ENCODE measurements around the gene SV2B.

SV2B gene

DNA sequence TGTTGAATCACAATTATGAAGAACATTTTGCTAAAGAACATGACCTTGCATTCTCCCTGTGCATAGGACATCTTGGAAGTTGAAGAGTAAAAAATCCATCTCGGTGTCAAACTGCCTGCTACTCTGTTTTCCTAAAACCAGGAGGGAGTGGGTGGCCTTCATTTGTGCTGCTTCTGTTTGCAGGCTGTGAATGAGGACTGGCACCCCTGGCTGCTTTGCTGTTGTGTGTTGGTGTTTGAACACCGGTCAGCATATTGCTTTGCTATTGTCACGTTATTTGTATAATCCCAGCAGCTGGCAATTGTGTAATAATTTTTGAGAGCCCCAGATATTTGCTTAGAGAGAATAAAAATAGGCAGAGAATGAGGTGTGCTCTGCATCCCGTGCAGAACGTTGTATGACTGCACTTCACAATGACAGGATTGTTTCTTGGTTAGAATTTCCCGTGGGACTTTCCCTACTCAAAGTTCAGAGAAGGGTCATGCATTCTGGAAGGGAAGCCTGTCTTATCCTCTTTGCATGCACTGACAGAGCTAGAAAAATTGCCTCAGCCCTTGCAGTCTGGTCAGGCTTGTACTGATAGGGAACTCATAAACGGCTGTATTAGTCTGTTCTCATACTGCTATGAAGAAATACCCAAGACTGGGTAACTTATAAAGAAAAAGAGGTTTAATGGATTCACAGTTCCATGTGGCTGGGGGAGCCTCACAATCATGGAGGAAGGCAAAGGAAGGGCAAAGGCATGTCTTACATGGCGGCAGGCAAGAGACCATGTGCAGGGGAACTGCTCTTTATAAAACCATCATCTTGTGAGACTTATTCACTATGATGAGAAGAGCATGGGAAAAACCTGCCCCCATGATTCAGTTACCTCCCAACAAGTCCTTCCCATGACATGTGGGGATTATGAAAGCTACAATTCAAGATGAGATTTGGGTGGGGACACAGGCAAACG lies 16.3 kb downstream of the SV2B start:
- peaks cover 63% of the 10 kb centered on the region for H3K27me3 Mint-ChIP-seq
- CTCF ChIA-PET = interaction anchor here (0.7 kb wide), 1 partner anchor 106 kb away, joined by 3 read pairs; no protein-coding TSS in a partner anchor

DNA sequence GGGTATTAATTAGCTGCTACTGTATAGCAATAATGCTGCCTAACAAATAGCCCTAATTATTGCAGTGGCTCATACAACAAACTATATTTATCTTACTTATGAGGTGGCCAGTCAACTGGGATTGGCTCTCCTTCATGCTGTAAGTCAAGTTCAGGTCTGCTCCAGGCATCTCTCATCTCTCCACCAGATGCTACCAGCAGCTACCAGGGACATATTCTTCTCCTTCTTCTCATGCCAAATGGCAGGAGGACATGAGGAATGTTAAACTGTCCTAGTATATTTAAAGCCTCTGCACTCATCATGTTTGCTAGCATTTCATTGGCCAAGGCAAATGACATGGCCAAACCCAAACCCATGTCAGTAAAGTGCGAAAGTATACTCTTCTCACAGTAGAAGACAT lies 17.3 kb downstream of the SV2B start:
- Mint-ChIP-seq H3K27me3 (peaks cover 54% of the 10 kb centered on the region), H3K36me3 (no peaks in the 10 kb centered on the region), H3K9me3 (no peaks in the 10 kb centered on the region), H3K4me3 (no peak overlapping the region), H3K27ac (no peak overlapping the region), H3K4me1 (no peaks in the 10 kb centered on the region)
- DNase-seq = no peak
- CTCF ChIA-PET = interaction anchor here (1.4 kb wide), 1 partner anchor 155 kb away, joined by 3 read pairs; no protein-coding TSS in a partner anchor

More for the DNA sequence above, 16.3 kb downstream of the SV2B start:
- Mint-ChIP-seq H3K4me1 (no peaks in the 10 kb centered on the region), H3K4me3 (no peak overlapping the region), H3K27ac (no peak overlapping the region), H3K36me3 (no peaks in the 10 kb centered on the region), H3K9me3 (no peaks in the 10 kb centered on the region)
- DNase-seq = no peak

DNA sequence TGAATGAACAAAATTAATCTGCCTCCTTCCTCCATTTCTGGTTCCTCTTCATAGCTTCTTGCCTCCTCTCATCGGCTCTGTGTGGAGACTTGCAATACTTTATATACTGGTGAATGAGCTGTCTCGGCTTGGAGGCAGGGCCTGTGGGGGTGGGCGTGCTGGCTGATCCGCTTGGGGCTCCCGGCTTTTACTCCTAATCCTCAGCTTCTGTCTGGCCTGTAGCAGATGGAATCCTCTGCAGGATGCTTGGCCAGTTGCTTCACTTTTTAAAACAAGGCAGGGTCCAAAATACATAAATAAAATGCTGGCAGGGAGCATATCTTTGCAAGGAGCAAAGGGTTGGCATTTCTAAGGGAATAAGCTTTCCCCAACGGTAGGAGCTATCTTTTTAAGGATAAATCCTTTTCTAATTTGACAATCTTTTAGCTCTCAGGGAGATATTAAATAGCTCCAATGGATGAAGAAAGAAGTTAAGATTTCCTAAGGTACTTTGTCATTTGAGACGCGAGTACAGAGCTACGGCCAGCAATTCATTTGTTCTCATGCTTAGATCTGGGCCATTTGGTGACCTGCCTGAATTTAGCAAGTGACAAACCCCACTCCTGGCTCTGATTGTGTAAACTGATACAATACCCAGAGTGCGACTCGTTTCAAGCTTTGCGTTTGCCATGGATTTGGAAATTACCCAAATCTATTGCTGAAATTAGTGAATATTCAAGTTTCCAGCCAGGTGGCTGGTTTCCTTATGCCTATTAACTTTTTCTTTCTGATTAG lies 18.9 kb downstream of the SV2B start:
- no peak overlapping the region for H3K4me3 Mint-ChIP-seq

DNA sequence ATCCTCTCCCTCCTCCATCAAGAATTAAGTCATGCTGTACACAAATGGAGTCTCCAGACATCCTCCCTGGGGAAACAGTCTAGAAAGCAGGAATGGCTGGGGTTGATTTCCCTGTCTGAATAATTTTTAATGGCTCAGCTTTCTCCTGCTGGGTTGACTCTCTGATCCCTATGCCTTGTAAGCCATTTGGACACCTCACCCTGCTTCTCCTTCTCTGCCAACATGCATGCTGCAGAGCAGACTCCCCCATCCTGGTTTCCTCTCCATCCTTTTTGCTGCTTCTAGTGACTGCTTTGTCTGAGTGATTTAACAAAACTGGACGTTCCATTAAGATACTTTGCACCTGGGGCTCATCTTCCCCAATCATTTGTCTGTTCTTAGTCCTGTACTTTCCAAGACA lies 22.2 kb downstream of the SV2B start:
- no peak overlapping the region for H3K27ac Mint-ChIP-seq
- CTCF ChIA-PET = interaction anchor here (1.2 to 1.3 kb wide), 2 partner anchors 9 to 22 kb away, joined by 3 read pairs; no protein-coding TSS in a partner anchor
- no peaks in the 10 kb centered on the region for H3K36me3 Mint-ChIP-seq
- no peak overlapping the region for H3K4me3 Mint-ChIP-seq
- no peak for DNase-seq
- H3K4me1 Mint-ChIP-seq = no peaks in the 10 kb centered on the region
- H3K27me3 Mint-ChIP-seq = peaks cover 35% of the 10 kb centered on the region
- H3K9me3 Mint-ChIP-seq = no peaks in the 10 kb centered on the region

More for the DNA sequence above, 18.9 kb downstream of the SV2B start:
- no peaks in the 10 kb centered on the region for H3K4me1 Mint-ChIP-seq
- DNase-seq = no peak
- H3K9me3 Mint-ChIP-seq = no peaks in the 10 kb centered on the region
- no peaks in the 10 kb centered on the region for H3K36me3 Mint-ChIP-seq
- peaks cover 51% of the 10 kb centered on the region for H3K27me3 Mint-ChIP-seq
- H3K27ac Mint-ChIP-seq = no peak overlapping the region
- CTCF ChIA-PET = interaction anchor here (1.1 kb wide), 1 partner anchor 69 kb away, joined by 4 read pairs; no protein-coding TSS in a partner anchor

DNA sequence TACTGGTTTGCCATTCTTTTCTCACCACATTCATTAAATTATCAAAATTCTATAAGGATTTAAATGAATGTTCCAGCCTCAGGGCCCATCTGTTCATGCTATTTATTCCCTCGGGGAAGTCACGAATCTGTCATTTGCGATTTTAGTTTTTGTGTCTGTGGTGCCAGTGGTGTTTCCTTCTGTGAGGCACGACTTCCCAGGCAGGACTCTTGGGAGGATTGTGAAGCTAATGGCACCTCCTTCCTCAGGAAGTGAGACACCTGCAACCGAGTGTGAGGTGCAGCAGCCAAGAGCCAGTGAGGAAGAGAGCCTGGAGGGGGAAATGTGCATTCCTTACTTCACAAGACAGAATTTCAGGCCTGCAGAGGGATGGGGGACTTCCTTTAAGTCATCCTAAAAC lies 24.1 kb downstream of the SV2B start:
- no peak overlapping the region for H3K27ac Mint-ChIP-seq
- CTCF ChIA-PET = no interaction called here
- H3K27me3 Mint-ChIP-seq = peaks cover 21% of the 10 kb centered on the region
- H3K4me3 Mint-ChIP-seq = no peak overlapping the region
- no peaks in the 10 kb centered on the region for H3K4me1 Mint-ChIP-seq
- DNase-seq = no peak
- no peaks in the 10 kb centered on the region for H3K36me3 Mint-ChIP-seq
- no peaks in the 10 kb centered on the region for H3K9me3 Mint-ChIP-seq

DNA sequence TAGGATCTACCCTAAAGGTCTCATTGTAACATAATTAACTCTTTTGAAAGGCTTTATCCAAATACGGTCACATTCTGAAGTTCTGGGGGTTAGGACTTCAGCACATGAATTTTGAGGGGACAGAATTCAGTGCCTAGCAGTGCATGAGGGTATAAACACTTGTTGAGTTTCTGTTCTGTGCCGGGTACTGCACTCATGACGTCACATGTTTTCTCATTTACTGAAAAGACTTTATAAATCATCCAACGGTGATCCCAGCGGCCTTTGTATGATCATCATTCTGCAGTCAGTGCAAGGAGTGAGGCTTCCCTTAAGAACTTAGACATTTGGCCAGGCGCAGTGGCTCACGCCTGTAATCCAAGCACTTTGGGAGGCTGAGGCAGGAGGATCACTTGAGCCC lies 25.1 kb downstream of the SV2B start:
- no peak for DNase-seq
- Mint-ChIP-seq H3K4me3 (no peak overlapping the region), H3K27ac (no peak overlapping the region), H3K36me3 (no peaks in the 10 kb centered on the region), H3K4me1 (no peaks in the 10 kb centered on the region), H3K9me3 (no peaks in the 10 kb centered on the region), H3K27me3 (peaks cover 18% of the 10 kb centered on the region)
- CTCF ChIA-PET = no interaction called here

DNA sequence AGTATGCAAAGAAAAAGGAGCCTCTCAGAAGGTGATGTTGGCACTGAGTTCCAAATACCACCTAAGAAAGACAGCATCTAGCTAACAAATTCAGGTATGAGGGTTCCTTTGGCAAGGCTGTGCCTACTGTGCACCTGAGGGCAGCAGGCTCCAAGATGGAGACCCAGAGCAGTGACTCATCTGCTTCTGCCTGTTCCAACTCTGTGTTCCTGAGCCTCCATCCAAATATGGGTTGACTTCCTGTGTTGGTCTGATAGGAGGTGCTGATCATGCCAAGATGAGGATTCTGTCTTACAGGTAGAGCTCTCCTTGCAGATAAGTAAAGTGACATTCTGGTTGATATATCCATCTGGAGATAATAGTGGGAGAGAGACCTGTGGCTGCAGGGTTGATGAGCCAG lies 26.0 kb downstream of the SV2B start:
- H3K4me3 Mint-ChIP-seq = no peak overlapping the region
- H3K9me3 Mint-ChIP-seq = no peaks in the 10 kb centered on the region
- no peaks in the 10 kb centered on the region for H3K36me3 Mint-ChIP-seq
- no peak overlapping the region for H3K27ac Mint-ChIP-seq
- CTCF ChIA-PET = no interaction called here
- no peaks in the 10 kb centered on the region for H3K4me1 Mint-ChIP-seq
- no peak for DNase-seq
- H3K27me3 Mint-ChIP-seq = peaks cover 13% of the 10 kb centered on the region

DNA sequence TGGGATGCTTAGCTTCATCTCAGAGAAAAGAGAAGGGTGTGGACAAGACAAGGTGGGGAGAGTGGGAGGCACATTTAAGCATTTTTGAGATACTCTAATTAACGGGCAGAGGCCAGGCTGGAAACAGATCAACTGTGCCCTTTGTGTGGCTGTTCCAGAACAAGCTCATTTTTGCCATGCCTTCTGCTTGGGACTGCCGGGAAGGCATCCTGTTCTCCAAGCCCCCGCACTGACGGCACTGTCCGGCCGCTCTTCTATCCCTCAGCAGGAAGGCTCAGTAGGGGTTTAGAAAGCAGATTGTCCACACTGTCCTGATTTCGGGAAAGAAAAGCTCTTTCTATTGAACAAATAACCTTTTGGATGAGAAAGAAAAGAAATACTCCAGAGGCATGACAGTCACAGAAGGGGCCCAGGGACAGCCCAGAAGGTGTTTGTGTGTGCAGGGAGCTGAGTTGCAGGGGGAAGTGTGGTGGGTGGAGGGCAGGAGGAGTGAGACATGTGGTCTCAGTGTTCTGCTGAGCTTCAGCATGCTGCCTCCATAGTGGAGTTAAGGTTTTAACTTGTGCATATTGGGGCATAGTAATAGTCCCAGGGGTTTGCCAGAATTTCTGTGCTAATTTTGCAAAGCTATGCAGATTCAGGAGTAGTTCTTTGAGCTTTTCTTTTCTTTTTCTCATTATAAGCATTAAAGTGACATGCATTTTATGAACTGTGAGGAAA lies 27.3 kb downstream of the SV2B start:
- Mint-ChIP-seq H3K36me3 (no peaks in the 10 kb centered on the region), H3K27me3 (peaks cover 13% of the 10 kb centered on the region), H3K27ac (no peak overlapping the region), H3K9me3 (no peaks in the 10 kb centered on the region), H3K4me1 (no peaks in the 10 kb centered on the region), H3K4me3 (no peak overlapping the region)
- CTCF ChIA-PET = interaction anchor here (1.0 kb wide), 1 partner anchor 579 kb away, joined by 3 read pairs; no protein-coding TSS in a partner anchor
- no peak for DNase-seq

DNA sequence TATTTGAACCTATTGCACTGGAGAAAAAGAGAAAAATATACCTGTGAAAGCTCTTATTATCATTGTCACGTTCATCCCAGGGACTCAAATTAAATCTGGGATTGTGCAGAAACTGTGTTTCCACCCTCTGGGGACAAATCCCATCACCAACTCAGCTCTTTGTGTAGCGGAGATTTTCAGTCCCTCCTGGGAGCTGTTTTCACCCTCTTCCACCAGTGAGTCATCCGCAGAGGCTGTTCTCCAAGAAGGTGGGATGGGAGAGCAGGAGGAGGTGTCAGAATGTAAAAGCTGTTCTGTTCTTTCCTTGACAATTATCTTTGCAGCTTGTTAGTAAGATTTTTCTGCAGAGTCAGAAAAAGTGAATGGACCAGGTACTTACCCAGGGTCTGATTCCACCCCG lies 28.0 kb downstream of the SV2B start:
- no peaks in the 10 kb centered on the region for H3K4me1 Mint-ChIP-seq
- no peaks in the 10 kb centered on the region for H3K9me3 Mint-ChIP-seq
- H3K27ac Mint-ChIP-seq = no peak overlapping the region
- CTCF ChIA-PET = interaction anchor here (1.0 kb wide), 1 partner anchor 578 kb away, joined by 3 read pairs; no protein-coding TSS in a partner anchor
- H3K4me3 Mint-ChIP-seq = no peak overlapping the region
- no peaks in the 10 kb centered on the region for H3K36me3 Mint-ChIP-seq
- no peak for DNase-seq
- peaks cover 13% of the 10 kb centered on the region for H3K27me3 Mint-ChIP-seq

DNA sequence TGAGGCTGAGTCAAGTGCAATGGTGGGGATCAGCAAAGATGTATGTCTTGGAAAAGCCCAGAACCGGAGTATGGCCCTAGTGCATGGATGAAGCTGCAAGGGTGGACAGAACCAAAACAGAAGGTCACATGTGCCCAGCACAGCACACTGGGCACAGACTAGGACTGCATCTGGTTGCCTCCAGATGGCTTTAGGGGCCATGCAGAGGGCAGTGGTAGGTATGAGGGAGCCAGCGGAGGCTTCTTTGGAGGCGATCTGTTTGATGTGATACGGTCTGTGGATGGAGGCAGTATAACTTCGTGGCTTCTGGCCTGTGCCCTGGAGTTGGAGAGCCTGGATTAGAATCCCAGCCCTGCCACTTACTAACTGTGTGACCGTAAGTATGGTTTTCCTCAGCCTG lies 29.4 kb downstream of the SV2B start:
- Mint-ChIP-seq H3K4me1 (no peaks in the 10 kb centered on the region), H3K4me3 (no peak overlapping the region), H3K9me3 (no peaks in the 10 kb centered on the region), H3K27ac (no peak overlapping the region), H3K27me3 (peaks cover 13% of the 10 kb centered on the region), H3K36me3 (no peaks in the 10 kb centered on the region)
- no peak for DNase-seq
- CTCF ChIA-PET = no interaction called here

DNA sequence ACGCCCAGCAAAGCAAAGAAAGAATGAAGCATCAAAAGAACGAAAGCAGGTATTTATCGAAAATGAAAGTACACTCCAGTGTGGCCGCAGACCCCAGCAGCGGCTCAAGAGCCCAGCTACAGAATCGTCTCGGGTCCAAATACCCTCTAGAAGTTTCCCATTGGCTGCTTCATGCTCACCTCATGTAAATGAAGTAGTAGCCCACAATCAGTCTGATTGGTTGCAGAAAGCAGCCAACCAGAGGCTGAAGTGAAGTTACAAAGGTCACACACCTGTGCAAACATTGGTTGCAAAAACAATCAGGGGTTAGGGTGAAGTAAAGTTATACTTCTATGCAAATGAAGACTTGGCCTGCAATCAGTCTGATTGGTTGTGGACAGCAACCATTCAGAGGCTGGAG lies 32.0 kb downstream of the SV2B start:
- Mint-ChIP-seq H3K4me1 (no peaks in the 10 kb centered on the region), H3K9me3 (no peaks in the 10 kb centered on the region), H3K27ac (no peak overlapping the region), H3K4me3 (no peak overlapping the region), H3K36me3 (no peaks in the 10 kb centered on the region), H3K27me3 (peaks cover 25% of the 10 kb centered on the region)
- DNase-seq = no peak
- CTCF ChIA-PET = no interaction called here

DNA sequence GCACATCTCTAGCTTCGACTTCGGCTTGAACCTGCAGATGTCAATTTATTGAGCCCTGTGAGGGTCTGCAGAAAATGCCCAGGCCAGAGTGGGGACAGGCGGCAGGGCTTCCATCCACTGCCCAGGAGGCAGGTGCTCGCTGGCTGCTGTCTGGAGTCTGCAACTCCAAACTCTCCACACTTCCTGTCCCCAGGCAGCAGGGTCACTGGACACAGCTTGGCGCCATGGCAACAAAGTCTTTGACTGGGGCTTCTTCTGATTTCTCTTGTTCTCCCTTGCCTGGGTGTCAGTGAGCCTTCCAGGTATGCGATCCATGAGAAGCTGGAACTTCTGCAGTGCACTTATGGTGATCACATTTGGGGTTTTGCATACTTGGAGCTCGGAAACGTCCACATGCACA lies 33.5 kb downstream of the SV2B start:
- Mint-ChIP-seq H3K27ac (no peak overlapping the region), H3K4me3 (no peak overlapping the region), H3K4me1 (no peaks in the 10 kb centered on the region), H3K27me3 (peaks cover 30% of the 10 kb centered on the region), H3K9me3 (peaks cover 2% of the 10 kb centered on the region), H3K36me3 (no peaks in the 10 kb centered on the region)
- DNase-seq = no peak
- CTCF ChIA-PET = no interaction called here

DNA sequence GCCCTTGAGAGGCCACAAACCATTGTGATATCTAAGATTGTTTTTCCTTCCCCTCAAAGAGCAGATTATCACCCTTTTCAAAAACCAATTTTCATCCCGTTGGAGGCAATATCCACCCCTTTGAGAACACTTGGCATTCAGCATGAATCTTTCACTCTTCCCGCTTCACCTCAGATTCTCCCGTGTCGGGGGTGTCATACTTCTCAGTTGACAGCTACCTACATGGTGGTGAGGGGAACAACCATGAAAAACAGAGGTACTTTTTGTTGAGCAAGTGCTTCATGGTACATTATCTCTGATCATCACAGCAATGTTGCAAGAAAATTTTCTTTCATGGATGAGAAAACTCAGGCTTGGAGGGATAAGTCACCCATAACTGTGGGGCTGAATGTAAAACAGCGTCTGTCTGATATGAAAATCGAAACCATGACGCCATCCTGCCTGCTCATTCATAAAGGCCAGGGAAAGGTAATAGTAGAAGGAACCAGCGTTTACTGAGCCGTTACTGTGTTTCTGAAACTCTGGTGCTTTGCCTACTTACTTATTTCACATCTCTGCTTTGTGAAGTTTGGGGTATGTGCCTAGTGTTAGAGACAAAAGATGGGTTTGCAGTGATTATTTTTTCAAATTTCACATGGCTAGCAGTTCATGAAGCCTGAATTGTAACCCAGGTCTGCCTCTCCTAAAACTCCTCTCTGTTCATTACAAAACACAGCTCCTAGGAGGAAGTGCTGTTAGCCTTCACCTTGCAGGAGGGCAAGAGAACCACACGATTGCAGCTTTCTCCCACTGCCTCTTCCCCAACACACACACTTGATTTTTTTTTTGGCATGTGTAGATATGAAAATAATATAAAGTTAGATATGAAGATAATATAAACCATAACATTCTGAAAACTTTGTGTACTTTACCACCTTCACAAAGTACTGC lies 35.4 kb downstream of the SV2B start:
- CTCF ChIA-PET = no interaction called here
- Mint-ChIP-seq H3K4me1 (no peaks in the 10 kb centered on the region), H3K27ac (no peak overlapping the region), H3K27me3 (peaks cover 32% of the 10 kb centered on the region), H3K36me3 (no peaks in the 10 kb centered on the region), H3K9me3 (peaks cover 2% of the 10 kb centered on the region), H3K4me3 (no peak overlapping the region)
- DNase-seq = no peak

Data from activated naive CD4-positive, alpha-beta T cell treated with anti-CD3 and anti-CD28 coated beads, Interleukin-2, amount 10 ng/mL, durations not matched to agents 7 days and 5 days (primary cell).